DOHH2 (cell line): ENCODE measurements around the gene ZNF276.

ENCODE experiments used
- H3F3A ChIP-seq: fragments of 200-600 bp; sonication (generic), shearing (Covaris generic); 2 replicates; pipeline ENCODE4 v1.6.0; 2016; ENCODE audit warnings: antibody characterized with exemption, mild to moderate bottlenecking; ENCODE audit not compliant: control insufficient read depth, insufficient read depth
- H3K27ac ChIP-seq: fragments of 200-600 bp; sonication (generic); 2 replicates; pipeline ENCODE4 v1.5.1; 2014; ENCODE audit warnings: low read depth, mild to moderate bottlenecking, low read length, moderate library complexity
- H3K27me3 ChIP-seq: fragments of 200-600 bp; sonication (generic); 2 replicates; pipeline ENCODE4 v1.6.1; 2014; ENCODE audit warnings: mild to moderate bottlenecking, low read length, mixed read lengths; ENCODE audit not compliant: control insufficient read depth
- H3K36me3 ChIP-seq: fragments of 200-600 bp; sonication (generic); 2 replicates; pipeline ENCODE4 v1.6.1; 2014; ENCODE audit warnings: mild to moderate bottlenecking, low read length, moderate library complexity, mixed read lengths; ENCODE audit not compliant: control insufficient read depth
- H3K4me1 ChIP-seq: fragments of 200-600 bp; sonication (generic); 2 replicates; pipeline ENCODE4 v1.6.1; 2014; ENCODE audit warnings: mild to moderate bottlenecking, low read length, mixed read lengths; ENCODE audit not compliant: control insufficient read depth
- H3K4me2 ChIP-seq: fragments of 200-600 bp; sonication (generic); 2 replicates; pipeline ENCODE4 v1.6.0; 2014; ENCODE audit warnings: mild to moderate bottlenecking, low read length, moderate library complexity
- H3K4me3 ChIP-seq: fragments of 200-600 bp; sonication (generic); 2 replicates; pipeline ENCODE4 v1.5.1; 2014; ENCODE audit warnings: mild to moderate bottlenecking, low read length, mixed read lengths
- H3K79me2 ChIP-seq: fragments of 200-600 bp; sonication (generic); 2 replicates; pipeline ENCODE4 v1.6.1; 2014; ENCODE audit warnings: mild to moderate bottlenecking, low read length, mixed read lengths; ENCODE audit not compliant: control insufficient read depth
- H3K9me2 ChIP-seq: fragments of 200-600 bp; sonication (generic); replicated peaks from 2 replicates; pipeline ENCODE4 v1.6.1; 2014; ENCODE audit warnings: mild to moderate bottlenecking, low read length, mixed read lengths; ENCODE audit not compliant: control insufficient read depth
- H3K9me3 ChIP-seq: fragments of 200-600 bp; sonication (generic); 2 replicates; pipeline ENCODE4 v1.6.1; 2014; ENCODE audit warnings: antibody characterized with exemption, low read length, mixed read lengths; ENCODE audit not compliant: control insufficient read depth, insufficient read depth
- H4K20me1 ChIP-seq: fragments of 200-600 bp; sonication (generic); 2 replicates; pipeline ENCODE4 v1.6.0; 2014; ENCODE audit warnings: low read depth, mild to moderate bottlenecking, antibody characterized with exemption, low read length, moderate library complexity; ENCODE audit not compliant: control insufficient read depth, insufficient read depth
- EZH2phosphoT487 ChIP-seq: fragments of 200-600 bp; sonication (generic); IDR thresholded peaks from 2 replicates; pipeline ENCODE4 v1.6.1; 2017; ENCODE audit warnings: borderline replicate concordance, mild to moderate bottlenecking, antibody characterized with exemption, low read length, moderate library complexity, mixed read lengths
- TF ChIP-seq, protein P1 (sequence below): fragments of 200-600 bp; sonication (generic); IDR thresholded peaks from one replicate; pipeline ENCODE4 v1.5.1; 2014; ENCODE audit warnings: antibody characterized with exemption, mild to moderate bottlenecking, low read depth, low read length; ENCODE audit not compliant: poor library complexity, severe bottlenecking

Gene ZNF276

DNA sequence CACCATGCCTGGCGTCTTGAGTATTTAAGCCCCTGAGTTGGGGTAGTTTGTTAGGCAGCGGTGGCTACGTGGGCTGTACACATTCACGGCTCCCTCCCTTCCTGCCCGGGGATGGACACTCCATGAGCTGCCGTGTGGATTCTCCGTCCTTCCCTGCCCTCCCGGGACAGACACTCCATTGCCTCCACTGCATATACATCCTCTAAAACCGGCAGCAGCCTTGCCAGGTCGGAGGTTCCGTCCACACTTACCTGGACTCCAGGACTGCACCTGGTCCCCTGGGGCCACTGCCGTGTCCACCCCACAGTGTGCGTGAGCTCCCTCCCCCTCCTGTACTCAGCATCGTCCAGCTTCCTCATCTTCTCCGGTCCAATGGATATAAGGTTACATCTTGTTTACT lies 16.3 kb upstream of the ZNF276 start:
- TF ChIP-seq, protein P1, sequence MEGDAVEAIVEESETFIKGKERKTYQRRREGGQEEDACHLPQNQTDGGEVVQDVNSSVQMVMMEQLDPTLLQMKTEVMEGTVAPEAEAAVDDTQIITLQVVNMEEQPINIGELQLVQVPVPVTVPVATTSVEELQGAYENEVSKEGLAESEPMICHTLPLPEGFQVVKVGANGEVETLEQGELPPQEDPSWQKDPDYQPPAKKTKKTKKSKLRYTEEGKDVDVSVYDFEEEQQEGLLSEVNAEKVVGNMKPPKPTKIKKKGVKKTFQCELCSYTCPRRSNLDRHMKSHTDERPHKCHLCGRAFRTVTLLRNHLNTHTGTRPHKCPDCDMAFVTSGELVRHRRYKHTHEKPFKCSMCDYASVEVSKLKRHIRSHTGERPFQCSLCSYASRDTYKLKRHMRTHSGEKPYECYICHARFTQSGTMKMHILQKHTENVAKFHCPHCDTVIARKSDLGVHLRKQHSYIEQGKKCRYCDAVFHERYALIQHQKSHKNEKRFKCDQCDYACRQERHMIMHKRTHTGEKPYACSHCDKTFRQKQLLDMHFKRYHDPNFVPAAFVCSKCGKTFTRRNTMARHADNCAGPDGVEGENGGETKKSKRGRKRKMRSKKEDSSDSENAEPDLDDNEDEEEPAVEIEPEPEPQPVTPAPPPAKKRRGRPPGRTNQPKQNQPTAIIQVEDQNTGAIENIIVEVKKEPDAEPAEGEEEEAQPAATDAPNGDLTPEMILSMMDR: no peak
- TF ChIP-seq EZH2phosphoT487: no peak
- no peak overlapping the region for H3K4me2 ChIP-seq
- no peaks in the 10 kb centered on the region for H4K20me1 ChIP-seq
- H3K4me1 ChIP-seq: peaks cover 22% of the 10 kb centered on the region
- H3K79me2 ChIP-seq: no peaks in the 10 kb centered on the region
- H3K4me3 ChIP-seq: no peak overlapping the region
- H3K9me3 ChIP-seq: no peaks in the 10 kb centered on the region
- H3F3A ChIP-seq: no peaks in the 10 kb centered on the region
- no peaks in the 10 kb centered on the region for H3K36me3 ChIP-seq
- no peaks in the 10 kb centered on the region for H3K27me3 ChIP-seq
- H3K9me2 ChIP-seq: no peaks in the 10 kb centered on the region
- H3K27ac ChIP-seq: no peak overlapping the region

DNA sequence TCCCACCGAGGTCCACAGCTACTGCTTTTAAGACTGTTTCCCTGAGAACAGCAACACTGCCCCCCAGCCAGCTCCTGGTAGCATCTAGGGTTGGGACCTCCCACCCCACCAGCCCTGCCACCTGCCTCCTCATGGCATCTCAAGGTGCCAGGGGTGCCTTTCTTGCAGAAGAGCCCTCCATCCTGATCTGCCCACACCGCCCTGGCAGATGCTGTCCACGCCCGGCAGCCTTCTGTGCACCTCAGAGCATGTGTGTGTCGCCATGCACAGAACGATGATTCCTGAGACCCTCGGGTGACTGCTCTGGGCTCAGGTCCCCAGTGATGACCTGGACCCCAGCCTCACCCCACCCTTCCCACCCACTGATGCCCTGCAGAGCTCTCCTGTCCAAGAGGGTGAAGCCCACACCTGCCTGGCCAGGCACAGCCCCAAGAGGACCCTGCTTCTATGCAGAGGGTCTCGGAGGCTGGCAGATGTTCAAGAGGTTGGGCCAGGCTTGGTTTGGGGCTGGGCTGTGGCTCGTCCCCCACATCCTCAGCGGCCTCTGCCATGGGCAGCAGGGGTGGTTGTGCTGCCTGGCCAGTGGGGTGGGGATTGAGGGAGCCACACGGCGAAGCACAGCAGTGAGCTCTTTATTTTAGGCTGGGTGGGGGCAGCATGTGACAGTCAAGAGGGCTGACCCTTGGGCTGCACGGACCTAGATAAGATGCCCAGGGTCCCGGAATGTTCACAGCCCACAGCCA lies 14.6 kb upstream of the ZNF276 start:
- H3K4me3 ChIP-seq: no peak overlapping the region

DNA sequence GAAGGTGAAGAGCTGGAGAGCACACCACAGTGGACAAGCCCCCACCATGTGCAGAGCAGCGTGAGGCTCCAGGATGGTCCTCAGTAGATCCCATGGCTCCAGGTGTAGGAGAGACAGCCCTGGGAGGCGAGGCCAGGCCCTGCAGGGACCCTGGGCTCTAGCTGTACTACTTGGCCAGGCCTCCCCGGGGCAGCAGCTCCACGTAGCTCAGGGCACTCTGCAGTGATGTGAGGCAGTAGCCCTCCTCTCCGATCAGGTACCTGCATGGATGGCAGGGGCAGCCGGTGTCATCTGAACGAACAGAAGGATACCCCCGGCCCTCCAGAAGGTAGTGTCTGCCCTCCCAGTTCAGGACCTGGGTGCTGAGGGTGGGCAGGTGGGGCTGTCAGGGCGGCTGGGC lies 13.6 kb upstream of the ZNF276 start:
- no peak overlapping the region for H3K27ac ChIP-seq
- TF ChIP-seq, protein P1: no peak
- no peak for TF ChIP-seq EZH2phosphoT487
- no peak overlapping the region for H3K4me2 ChIP-seq
- no peaks in the 10 kb centered on the region for H3K9me2 ChIP-seq
- H3K4me3 ChIP-seq: no peak overlapping the region
- no peaks in the 10 kb centered on the region for H3K9me3 ChIP-seq
- peaks cover 8% of the 10 kb centered on the region for H3K4me1 ChIP-seq
- H4K20me1 ChIP-seq: no peaks in the 10 kb centered on the region
- H3K79me2 ChIP-seq: peaks cover 10% of the 10 kb centered on the region
- H3K36me3 ChIP-seq: peaks cover 2% of the 10 kb centered on the region; the same call in 1 of the 2 replicates
- H3F3A ChIP-seq: no peaks in the 10 kb centered on the region
- H3K27me3 ChIP-seq: no peaks in the 10 kb centered on the region

More for the DNA sequence above, 14.6 kb upstream of the ZNF276 start:
- Histone ChIP-seq H3K27me3 (no peaks in the 10 kb centered on the region), H3K36me3 (no peaks in the 10 kb centered on the region), H3K27ac (no peak overlapping the region), H3K79me2 (no peaks in the 10 kb centered on the region), H3F3A (no peaks in the 10 kb centered on the region), H3K9me2 (no peaks in the 10 kb centered on the region), H4K20me1 (no peaks in the 10 kb centered on the region), H3K9me3 (no peaks in the 10 kb centered on the region), H3K4me1 (peaks cover 11% of the 10 kb centered on the region), H3K4me2 (peak overlapping the region; percentile 56)
- no peak for TF ChIP-seq EZH2phosphoT487
- TF ChIP-seq, protein P1: no peak
